Measurements from ENCODE around the gene FZR1.
"Not testable (repeated sequence)": the region's sequence is repeated elsewhere in the genome, so short reads cannot be mapped to it uniquely, and the experiment has no call there.

The FZR1 gene

DNA sequence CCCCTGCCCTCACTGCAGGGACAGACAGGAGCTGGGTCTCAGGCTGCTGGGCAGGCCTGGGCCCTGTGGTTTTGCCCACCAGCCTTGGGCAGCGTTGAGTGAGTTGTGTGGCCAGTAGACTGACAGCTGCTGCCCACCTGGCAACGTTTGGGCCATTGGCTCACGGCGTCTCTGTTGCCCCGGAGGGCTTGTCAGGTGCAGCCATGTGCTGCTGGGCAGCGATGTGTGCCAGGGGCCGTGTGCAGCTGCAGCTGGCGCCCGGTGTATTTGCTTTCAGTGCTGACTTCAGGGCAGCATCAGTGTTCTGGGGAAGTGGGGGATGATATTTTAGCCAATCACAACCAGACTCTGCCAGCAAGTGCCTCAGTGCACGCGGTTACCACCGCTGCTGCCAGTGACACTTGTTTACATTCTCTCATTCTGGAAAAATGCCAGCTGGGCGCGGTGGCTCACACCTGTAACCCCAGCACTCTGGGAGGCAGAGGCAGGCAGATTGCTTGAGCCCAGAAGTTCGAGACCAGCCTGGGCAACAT is 10.6 kb downstream of the FZR1 start:
- DNase-seq = peak; percentile 30

- DNase-seq = no peak
Observed at GRCh38 chr19:3517638-3518037, 11.5 kb downstream of the FZR1 start.

DNA sequence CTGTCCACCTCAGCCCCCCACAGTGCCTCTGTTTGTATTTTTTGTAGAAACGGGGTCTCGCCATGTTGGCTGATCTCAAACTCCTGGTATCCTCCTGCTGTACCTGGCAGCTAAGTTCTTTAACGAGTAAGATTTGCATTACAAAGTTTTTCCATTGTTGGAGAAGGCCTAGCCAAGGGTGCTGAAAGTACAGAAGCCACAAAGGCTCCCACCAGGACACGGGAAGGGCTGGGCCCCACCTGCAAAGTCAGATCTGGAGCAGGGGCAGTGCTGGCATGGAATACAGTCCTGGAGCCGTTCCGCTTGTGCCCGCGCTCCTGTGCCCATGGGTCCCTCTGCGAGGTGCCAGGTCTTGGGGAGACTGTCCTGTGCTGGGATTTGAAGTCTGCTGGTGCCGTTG is 12.1 kb downstream of the FZR1 start:
- DNase-seq = no peak

- no peak for DNase-seq
Observed at GRCh38 chr19:3518659-3519058, 12.5 kb downstream of the FZR1 start.

DNA sequence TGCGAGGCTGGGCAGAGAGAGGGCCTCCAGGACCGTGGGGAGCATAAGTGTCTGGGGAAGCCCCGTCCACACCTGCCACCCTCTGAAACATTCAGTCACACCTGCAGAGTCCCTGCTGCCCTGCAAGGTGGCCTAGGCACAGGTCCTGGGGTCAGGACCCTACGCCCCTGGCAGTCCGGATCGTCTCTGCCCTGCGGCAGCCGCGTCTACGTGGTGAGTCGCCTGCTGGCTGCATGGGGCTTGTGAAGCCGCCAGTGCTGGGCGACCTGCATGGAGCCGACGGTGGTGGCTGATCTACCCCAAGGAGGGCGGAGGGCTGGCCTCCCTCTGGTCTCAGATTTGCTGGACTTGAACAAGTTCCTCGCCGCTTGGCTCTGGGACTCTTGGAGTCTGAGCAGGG is 13.0 kb downstream of the FZR1 start:
- DNase-seq = no peak

DNA sequence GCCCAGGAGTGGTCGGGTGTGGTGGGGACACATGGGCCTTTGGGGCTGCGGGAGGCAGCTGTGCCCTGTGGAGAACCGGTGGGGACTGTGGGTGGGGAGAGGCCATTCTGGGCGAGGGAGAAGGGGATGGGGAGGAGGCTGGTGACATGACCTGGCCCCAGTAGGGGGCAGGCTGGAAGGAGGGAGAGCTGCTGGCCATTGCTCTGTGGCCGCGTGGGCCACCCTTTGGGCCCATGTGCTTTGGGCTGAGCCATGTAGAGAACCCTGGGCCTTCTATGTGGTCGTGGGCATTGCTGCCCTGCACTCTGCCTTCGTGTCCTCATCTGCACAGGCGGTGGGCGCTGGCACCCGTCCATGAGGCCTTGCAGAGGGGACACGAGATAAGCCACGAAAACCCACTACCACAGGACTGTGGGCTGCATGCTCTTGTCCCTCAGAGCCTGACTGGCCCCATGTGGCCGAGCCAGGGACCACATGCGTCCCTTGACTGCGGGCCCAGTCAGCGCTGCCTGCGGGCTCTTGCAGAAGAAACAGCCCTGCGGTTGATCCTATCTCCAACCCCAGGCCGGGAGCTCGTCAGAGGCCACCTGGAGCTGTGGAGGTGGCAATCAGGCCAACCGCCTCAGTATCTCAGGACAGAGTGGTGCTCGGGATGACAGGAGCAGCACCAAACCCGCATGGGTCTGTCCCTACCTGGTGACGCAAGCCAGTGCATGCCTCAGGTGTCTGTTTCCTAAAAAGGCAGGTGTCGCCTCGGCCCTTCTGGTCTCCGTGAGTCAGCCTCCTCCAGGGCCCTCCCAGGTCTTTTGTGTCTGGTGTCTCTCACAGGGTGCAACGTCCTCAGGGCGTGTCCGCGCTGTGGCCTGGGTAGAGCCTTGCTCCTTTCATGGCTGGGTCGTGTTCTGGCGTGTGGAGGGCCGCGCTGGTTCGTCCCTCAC is 14.3 kb downstream of the FZR1 start:
- peak; percentile 82 for DNase-seq

- peak; percentile 78 for DNase-seq
Observed at GRCh38 chr19:3521104-3521445, 15.0 kb downstream of the FZR1 start.

DNA sequence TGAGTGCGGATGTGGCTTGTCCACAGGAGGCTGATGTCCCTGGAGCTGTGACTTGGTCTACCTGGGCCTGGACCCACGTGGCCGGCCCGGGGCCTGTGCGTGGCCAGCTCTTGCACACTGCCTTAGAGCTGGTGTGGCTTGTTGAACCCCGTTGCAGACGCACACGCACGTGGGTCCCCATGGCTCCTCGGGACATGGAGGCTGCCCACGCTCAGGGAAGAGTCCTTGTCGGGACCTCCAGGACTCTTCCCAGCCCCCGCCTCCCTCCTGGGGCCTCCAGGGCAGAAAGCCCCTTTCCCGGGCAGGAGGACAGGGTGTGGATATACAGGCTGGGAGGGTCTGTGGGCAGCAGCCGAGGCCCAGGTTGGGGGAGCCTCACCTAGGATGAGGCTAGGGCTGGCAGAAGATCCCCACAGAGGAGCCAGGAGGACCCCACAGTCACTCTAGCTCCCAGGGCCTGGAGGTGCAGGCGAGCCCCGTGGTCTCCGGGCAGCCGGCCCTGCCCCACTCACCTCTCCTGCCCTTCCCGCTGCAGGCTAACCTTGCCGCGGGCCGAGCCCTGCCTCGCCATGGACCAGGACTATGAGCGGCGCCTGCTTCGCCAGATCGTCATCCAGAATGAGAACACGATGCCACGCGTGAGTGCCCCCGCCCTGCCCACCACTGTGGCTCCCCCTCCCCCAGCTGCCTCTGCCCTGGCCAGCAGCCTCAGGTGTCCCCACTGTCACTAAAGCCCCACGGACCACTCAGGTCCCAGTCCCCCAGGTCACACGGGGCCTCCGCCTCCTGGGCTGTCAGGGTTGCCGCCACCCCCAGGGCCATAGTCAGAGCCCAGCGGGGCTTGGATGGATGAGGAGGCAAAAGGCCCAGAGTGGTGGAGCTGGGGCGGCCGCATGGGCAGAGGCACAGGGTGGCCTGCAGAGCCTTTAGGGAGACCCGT is 16.6 kb downstream of the FZR1 start:
- DNase-seq = no peak

GRCh38 chr19:3523361-3524077 is 17.4 kb downstream of the FZR1 start:
- no peak for DNase-seq

- DNase-seq = no peak
Observed at GRCh38 chr19:3524078-3524842, 18.1 kb downstream of the FZR1 start.

DNA sequence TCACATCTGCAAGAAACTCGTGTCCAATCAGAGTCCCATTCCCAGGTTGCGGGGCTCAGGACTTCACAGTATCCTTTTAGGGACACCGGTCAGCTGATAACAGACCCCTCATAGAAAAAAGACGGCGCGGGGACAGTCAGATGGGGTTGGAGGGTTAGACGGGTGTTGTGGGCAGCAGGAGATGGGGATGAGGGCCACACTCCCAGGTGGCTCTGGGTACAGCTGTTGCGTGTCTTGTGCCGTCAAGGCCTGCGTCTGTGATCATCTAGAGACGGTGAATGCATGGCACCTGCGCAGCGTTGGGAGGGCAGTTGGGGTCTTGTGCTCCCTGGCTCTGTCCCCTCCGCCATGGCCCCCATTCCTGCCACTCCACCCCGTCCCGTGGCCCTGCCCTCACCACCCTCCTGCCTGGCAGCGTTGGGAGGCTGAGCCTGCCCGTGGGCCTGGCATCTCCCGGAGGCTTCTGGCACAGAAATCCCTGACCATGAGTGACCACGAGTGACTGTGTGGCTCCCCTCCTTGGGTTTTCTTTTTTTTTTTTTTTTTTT is 18.9 kb downstream of the FZR1 start:
- DNase-seq = no peak

DNA sequence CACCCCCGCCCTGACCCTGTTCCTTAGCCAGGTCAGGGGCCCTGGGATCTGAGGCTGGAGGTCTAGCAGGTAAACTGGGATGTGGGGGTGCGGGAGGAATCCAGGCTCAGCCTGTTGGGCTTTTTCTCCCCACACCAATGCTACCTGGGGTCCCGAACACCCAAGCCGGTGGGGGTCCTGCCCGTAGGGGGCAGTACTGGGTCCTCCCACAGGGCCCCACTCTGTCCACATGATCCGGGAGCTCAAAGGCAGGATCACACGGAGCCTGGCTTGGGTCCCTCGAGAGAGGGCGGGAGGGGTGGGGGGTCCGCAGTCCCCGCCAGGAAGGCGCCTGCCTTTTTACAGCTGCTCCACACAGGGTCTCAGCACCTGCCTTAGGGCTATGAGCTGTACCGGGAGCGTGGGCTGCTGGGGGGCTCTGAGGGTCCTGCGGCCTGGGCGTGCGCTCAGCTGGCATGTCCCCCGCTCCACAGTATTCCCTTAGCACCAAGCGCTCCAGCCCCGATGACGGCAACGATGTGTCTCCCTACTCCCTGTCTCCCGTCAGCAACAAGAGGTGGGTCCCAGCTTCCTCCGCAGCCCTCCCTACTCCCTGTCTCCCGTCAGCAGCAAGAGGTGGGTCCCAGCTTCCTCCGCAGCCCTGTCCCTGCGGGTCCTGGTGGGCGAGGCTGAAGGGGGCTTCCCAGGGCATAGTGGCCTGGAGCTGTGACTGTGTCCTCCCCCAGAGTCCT is 20.6 kb downstream of the FZR1 start:
- no peak for DNase-seq

- no peak for DNase-seq
Observed at GRCh38 chr19:3527238-3527910, 21.3 kb downstream of the FZR1 start.

DNA sequence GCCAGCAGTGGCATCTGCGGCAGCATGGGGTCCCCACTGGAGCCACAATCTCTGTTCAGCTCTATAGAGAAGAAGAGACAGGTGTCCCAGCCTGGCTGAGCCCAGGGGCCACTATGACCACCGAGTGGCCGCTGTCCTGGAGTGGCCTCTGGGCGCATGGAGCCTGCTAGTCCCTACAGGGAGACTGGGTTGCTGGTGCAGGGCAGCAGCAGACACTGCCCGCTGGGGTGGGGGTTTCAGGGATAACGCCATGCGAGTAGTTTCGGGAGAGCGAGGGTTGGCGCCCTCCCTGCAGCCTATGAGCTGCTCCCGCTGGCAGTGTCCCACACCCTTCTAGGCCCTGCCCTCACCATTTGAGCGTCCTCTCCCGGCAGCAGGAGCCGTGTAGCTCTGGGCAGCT is 22.0 kb downstream of the FZR1 start:
- DNase-seq = no peak

DNA sequence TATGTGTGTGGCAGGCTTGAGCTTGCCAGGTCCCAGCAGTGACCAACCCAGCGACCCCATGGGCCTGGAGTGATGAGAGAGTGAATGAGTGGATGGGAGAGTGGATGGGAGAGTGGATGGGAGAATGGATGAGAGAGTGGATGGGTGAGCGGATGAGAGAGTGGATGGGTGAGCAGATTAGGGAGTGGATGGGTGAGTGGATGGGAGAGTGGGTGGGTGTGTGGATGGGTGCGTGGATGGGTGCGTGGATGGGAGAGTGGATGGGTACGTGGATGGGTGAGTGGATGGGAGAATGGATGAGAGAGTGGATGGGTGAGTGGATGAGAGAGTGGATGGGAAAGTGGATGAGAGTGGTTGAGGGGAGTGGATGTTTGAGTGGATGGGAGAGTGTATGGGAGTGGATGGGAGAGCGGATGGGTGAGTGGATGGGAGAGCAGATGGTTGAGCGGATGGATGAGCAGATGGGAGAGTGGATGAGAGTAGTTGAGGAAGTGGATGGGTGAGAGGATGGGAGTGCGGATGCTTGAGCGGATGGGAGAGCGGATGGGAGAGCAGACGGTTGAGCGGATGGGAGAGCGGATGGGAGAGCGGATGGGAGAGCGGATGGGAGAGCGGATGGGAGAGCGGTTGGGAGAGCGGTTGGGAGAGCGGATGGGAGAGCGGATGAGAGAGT is 22.6 kb downstream of the FZR1 start:
- no peak for DNase-seq

GRCh38 chr19:3529299-3529698 is 23.2 kb downstream of the FZR1 start:
- not testable (repeated sequence) for DNase-seq

- DNase-seq = no peak
Observed at GRCh38 chr19:3530389-3530788, 24.3 kb downstream of the FZR1 start.

DNA sequence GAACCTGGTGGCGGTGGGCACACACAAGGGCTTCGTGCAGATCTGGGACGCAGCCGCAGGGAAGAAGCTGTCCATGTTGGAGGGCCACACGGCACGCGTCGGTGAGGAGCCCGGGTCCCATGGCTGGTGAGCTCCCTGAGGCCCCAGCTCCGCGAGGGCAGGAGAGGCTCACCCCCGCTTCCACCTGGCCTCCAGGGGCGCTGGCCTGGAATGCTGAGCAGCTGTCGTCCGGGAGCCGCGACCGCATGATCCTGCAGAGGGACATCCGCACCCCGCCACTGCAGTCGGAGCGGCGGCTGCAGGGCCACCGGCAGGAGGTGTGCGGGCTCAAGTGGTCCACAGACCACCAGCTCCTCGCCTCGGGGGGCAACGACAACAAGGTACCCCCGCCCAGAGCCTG is 25.6 kb downstream of the FZR1 start:
- DNase-seq = no peak

GRCh38 chr19:3532154-3532786 is 26.2 kb downstream of the FZR1 start:
- DNase-seq = no peak
